OCI-LY1 (cell line): ENCODE results near the gene FXYD4.

Experiments used
- EZH2 ChIP-seq: fragments of 200-600 bp; sonication (generic), shearing (Covaris generic); IDR thresholded peaks from 2 replicates; pipeline ENCODE4 v1.8.0; 2017; ENCODE audit warnings: borderline replicate concordance, mixed run types, mild to moderate bottlenecking, antibody characterized with exemption, low read length, moderate library complexity, mixed read lengths
- TF ChIP-seq, protein P1 (sequence below): fragments of 200-600 bp; sonication (generic), shearing (Covaris generic); IDR thresholded peaks from 2 replicates; pipeline ENCODE4 v1.5.1; 2017; ENCODE audit warnings: mild to moderate bottlenecking, antibody characterized with exemption, low read length, moderate library complexity, mixed read lengths

DNA sequence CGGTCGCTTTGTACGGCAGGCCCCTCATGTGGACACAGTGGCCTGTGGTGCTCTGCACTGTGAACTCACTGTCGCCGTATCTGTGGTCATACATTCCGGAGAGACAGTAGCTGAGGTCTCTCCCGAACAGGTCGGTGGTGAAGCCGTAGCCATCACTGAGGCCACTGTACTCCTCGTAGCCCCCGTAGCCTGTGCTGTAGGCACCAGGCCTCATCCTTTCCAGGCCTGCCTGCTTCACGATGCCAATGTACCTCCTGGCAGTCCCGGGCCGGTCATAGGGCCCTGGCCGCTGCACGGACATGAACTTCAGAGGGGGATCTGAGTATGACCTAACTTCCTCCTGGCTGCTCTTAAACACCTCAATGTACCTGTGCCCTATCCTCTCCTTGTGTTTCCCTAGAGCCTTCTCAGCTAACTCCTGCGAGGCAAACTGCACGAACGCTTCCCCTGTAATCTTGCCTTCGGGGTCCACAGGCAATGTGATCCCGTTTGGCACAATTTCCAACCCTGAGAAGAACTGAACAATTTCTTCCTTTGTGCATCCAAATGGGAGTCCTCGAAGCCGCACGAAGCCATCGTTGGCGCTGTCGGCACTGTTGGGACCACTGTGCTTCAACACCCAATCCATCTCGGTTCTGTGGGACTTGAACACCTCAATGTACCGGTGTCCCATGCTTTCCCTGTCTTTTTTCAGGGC, 15.7 kb downstream of the FXYD4 start:
- no peak for TF ChIP-seq EZH2
- TF ChIP-seq, protein P1, sequence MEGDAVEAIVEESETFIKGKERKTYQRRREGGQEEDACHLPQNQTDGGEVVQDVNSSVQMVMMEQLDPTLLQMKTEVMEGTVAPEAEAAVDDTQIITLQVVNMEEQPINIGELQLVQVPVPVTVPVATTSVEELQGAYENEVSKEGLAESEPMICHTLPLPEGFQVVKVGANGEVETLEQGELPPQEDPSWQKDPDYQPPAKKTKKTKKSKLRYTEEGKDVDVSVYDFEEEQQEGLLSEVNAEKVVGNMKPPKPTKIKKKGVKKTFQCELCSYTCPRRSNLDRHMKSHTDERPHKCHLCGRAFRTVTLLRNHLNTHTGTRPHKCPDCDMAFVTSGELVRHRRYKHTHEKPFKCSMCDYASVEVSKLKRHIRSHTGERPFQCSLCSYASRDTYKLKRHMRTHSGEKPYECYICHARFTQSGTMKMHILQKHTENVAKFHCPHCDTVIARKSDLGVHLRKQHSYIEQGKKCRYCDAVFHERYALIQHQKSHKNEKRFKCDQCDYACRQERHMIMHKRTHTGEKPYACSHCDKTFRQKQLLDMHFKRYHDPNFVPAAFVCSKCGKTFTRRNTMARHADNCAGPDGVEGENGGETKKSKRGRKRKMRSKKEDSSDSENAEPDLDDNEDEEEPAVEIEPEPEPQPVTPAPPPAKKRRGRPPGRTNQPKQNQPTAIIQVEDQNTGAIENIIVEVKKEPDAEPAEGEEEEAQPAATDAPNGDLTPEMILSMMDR: no peak
